RWPE2 (cell line): ENCODE results near the gene RANGAP1.

Experiments
- ATAC-seq: fragments of 200-7000 bp; cut with Tn5 transposase; 3 replicates; pipeline ENCODE4 v1.9.1; 2021; ENCODE audit warnings: low read depth
- DNase-seq: peaks from one replicate; pipeline ENCODE4 v3.0.0-alpha.2; 2020; ENCODE audit warnings: low spot score
- H3K27ac ChIP-seq: fragments of 450-650 bp; 2 replicates; pipeline ENCODE4 v1.5.1; 2017; ENCODE audit warnings: mild to moderate bottlenecking; ENCODE audit not compliant: poor library complexity, severe bottlenecking
- H3K27me3 ChIP-seq: fragments of 250-450 bp; sonication (Bioruptor Pico); 2 replicates; pipeline ENCODE4 v1.5.1; 2021; ENCODE audit warnings: mild to moderate bottlenecking, moderate library complexity; ENCODE audit not compliant: insufficient read depth, poor library complexity, severe bottlenecking
- H3K36me3 ChIP-seq: fragments of 250-450 bp; sonication (Bioruptor Pico); 2 replicates; pipeline ENCODE4 v1.5.1; 2020; ENCODE audit warnings: low read depth, mild to moderate bottlenecking, moderate library complexity
- H3K4me1 ChIP-seq: fragments of 250-450 bp; sonication (Bioruptor Pico); 2 replicates; pipeline ENCODE4 v1.5.1; 2021; ENCODE audit warnings: mild to moderate bottlenecking, moderate library complexity; ENCODE audit not compliant: insufficient read depth, poor library complexity, severe bottlenecking
- H3K4me3 ChIP-seq: fragments of 250-450 bp; sonication (Bioruptor Pico); 2 replicates; pipeline ENCODE4 v1.5.1; 2021; ENCODE audit warnings: mild to moderate bottlenecking, moderate library complexity; ENCODE audit not compliant: severe bottlenecking
- H3K9me3 ChIP-seq: fragments of 250-450 bp; sonication (Bioruptor Pico); 2 replicates; pipeline ENCODE4 v1.5.1; 2021; ENCODE audit warnings: mild to moderate bottlenecking, moderate library complexity; ENCODE audit not compliant: severe bottlenecking
- TF ChIP-seq, protein P1 (sequence below): fragments of 450-650 bp; IDR thresholded peaks from one replicate; pipeline ENCODE4 v1.5.1; 2017; ENCODE audit warnings: mild to moderate bottlenecking, moderate library complexity; ENCODE audit not compliant: poor library complexity, severe bottlenecking

The RANGAP1 gene

DNA sequence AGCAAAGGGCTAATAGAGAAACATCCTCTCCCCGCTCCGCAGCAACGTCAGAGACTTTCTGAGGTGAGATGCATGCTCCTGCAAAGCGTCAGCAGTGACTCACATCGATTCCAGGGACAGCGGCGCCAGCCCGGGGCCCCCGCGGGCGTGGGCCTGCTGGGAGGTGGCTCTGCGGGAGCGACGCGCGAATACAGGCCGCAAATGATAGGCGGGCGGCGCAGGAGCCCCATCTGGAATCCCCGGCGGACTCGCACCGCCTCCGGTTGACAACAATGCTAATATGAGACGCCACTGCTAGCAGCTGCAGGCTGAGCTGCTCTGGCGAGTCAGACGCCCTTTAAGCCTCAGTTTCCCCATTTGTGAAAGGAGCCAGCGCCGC, 557 bp downstream of the RANGAP1 start:
- TF ChIP-seq, protein P1, sequence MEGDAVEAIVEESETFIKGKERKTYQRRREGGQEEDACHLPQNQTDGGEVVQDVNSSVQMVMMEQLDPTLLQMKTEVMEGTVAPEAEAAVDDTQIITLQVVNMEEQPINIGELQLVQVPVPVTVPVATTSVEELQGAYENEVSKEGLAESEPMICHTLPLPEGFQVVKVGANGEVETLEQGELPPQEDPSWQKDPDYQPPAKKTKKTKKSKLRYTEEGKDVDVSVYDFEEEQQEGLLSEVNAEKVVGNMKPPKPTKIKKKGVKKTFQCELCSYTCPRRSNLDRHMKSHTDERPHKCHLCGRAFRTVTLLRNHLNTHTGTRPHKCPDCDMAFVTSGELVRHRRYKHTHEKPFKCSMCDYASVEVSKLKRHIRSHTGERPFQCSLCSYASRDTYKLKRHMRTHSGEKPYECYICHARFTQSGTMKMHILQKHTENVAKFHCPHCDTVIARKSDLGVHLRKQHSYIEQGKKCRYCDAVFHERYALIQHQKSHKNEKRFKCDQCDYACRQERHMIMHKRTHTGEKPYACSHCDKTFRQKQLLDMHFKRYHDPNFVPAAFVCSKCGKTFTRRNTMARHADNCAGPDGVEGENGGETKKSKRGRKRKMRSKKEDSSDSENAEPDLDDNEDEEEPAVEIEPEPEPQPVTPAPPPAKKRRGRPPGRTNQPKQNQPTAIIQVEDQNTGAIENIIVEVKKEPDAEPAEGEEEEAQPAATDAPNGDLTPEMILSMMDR, result no peak
- peak overlapping the region; percentile 99 for H3K27ac ChIP-seq
- H3K27me3 ChIP-seq, result no peaks in the 10 kb centered on the region
- peak overlapping the region; percentile 63 for H3K4me3 ChIP-seq
- no peaks in the 10 kb centered on the region for H3K9me3 ChIP-seq
- peaks cover 48% of the 10 kb centered on the region for H3K36me3 ChIP-seq
- DNase-seq (peak; percentile 87), ATAC-seq (peak; percentile 35)
- peaks cover 50% of the 10 kb centered on the region for H3K4me1 ChIP-seq

- no peak for ATAC-seq
- peaks cover 58% of the 10 kb centered on the region for H3K36me3 ChIP-seq
- H3K27ac ChIP-seq, result peak overlapping the region; percentile 99
- H3K4me1 ChIP-seq, result peaks cover 51% of the 10 kb centered on the region
- TF ChIP-seq, protein P1, result no peak
- H3K4me3 ChIP-seq, result no peak overlapping the region
- no peaks in the 10 kb centered on the region for H3K9me3 ChIP-seq
- H3K27me3 ChIP-seq, result no peaks in the 10 kb centered on the region
- DNase-seq, result no peak
Measured at GRCh38 chr22:41284465-41284864, 1.5 kb downstream of the RANGAP1 start.

DNA sequence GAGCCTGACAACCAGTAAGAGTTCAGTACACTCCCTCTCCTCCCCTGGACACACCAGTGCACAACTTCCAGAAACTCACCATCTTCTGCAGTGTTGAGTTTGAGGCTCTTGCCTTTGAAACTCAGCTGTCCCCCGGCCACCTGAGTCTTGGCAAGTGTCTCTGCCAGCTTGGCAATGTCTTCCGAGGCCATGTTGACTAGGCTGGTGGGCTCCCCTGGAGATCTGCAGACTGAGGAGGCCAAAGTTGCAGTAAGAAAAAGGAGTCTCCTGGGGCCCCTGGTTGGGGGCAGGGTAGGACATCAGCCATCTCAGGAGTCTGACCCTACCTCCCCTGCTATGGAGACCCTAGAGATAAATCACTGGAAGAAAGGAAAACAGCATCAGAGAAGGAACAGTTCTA, 5.1 kb downstream of the RANGAP1 start:
- DNase-seq (no peak), ATAC-seq (no peak)
- Histone ChIP-seq H3K27ac (peak overlapping the region; percentile 99), H3K27me3 (no peaks in the 10 kb centered on the region), H3K4me3 (no peak overlapping the region), H3K4me1 (peaks cover 27% of the 10 kb centered on the region), H3K36me3 (peaks cover 91% of the 10 kb centered on the region), H3K9me3 (no peaks in the 10 kb centered on the region)
- TF ChIP-seq, protein P1, result no peak

DNA sequence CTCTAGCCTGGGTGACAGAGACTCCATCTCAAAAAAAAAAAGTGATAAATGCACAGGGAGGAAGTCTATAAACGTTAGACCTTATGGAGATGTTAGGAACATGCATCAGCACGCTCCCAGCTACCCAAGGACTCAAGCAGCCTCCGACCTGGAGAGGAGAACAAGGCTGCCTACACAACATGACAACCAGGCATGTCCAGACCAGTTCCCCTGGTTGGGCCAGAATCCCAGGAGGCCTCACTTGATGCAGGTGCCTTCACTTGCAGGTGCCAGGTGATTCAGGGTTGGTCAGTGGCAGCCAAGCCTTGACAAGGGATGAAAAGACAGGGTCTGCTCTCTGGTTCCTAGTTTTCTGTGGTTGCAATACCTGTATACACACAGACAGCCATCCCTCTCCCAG, 5.9 kb downstream of the RANGAP1 start:
- H3K36me3 ChIP-seq, result peaks cover 97% of the 10 kb centered on the region
- no peaks in the 10 kb centered on the region for H3K9me3 ChIP-seq
- TF ChIP-seq, protein P1, result no peak
- H3K27me3 ChIP-seq, result no peaks in the 10 kb centered on the region
- no peak overlapping the region for H3K4me3 ChIP-seq
- peaks cover 27% of the 10 kb centered on the region for H3K4me1 ChIP-seq
- ATAC-seq, result peak; percentile 99
- H3K27ac ChIP-seq, result peak overlapping the region; percentile 99
- DNase-seq, result peak; percentile 94

DNA sequence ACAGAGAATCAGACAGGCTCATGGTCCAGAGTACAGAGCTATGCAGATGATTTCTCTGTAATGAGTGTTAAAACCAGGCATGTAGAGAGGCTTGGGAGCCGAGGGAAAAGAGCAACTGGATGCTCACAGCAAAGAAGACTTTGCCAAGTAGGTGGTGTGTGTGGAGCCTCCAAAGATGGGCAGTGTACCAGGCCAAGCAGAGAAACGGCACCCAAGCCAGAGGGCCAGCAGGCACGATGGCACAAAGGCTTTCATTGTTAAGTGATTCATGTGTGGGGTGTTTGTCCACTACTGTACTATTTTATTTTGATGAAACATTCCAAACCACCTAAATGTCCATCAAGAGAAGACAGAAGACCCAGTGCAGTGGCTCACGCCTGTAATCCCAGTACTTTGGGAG, 11.1 kb downstream of the RANGAP1 start:
- Histone ChIP-seq H3K4me1 (peaks cover 3% of the 10 kb centered on the region), H3K4me3 (no peak overlapping the region), H3K27ac (no peak overlapping the region), H3K27me3 (no peaks in the 10 kb centered on the region), H3K9me3 (no peaks in the 10 kb centered on the region), H3K36me3 (peaks cover 97% of the 10 kb centered on the region)
- ATAC-seq (no peak; the same call in 2 of the 3 replicates), DNase-seq (no peak)
- TF ChIP-seq, protein P1, result no peak
